Gastroesophageal sphincter (tissue), 4 donors: ENCODE measurements around the gene BSG. TPM values are rescaled to one million over a fixed set of nuclear protein-coding genes. Genes with fewer than 3 reads are reported as not detected.

ENCODE experiments used
- ATAC-seq: fragments of 150-250 bp; one replicate; pipeline ENCODE4 v1.9.1; 2016; ENCODE audit warnings: mild to moderate bottlenecking, moderate library complexity
- H3K27ac ChIP-seq, 4 donors: fragments of 200-600 bp; sonication (generic) in 3 of 4; 1 replicate in 3 of 4; 2 replicates in 1 of 4; pipeline ENCODE4 v1.5.1; 2016 to 2019
- H3K27me3 ChIP-seq: fragments of 200-600 bp; sonication (generic); one replicate; pipeline ENCODE4 v1.5.1; 2019
- H3K36me3 ChIP-seq, 2 donors: fragments of 200-600 bp; sonication (generic); one replicate each; pipeline ENCODE4 v1.5.1; 2019; ENCODE audit warnings: control low read depth in 1 of 2
- H3K4me1 ChIP-seq, 3 donors: fragments of 200-600 bp; sonication (generic); 1 replicate in 2 of 3; 2 replicates in 1 of 3; pipeline ENCODE4 v1.5.1; 2016 to 2019; ENCODE audit warnings: control low read depth in 2 of 3
- H3K4me3 ChIP-seq, 2 donors: fragments of 200-600 bp; sonication (generic); one replicate each; pipeline ENCODE4 v1.5.1; 2019; ENCODE audit warnings: mild to moderate bottlenecking in 1 of 2, moderate library complexity in 1 of 2
- H3K9me3 ChIP-seq, 3 donors: fragments of 200-600 bp; sonication (generic); one replicate each; pipeline ENCODE4 v1.5.1; 2017 to 2019; ENCODE audit warnings: control low read depth in 2 of 3
- CTCF ChIP-seq, 4 experiments: fragments of 200-600 bp in 2 of 4; fragments of 450-650 bp in 2 of 4; sonication (generic) in 1 of 4; IDR thresholded peaks; one replicate each; pipeline ENCODE4 v1.5.1; 2017 to 2019; ENCODE audit warnings: antibody characterized with exemption in 4 of 4, mild to moderate bottlenecking in 2 of 4, moderate library complexity in 2 of 4
- EP300 ChIP-seq: sonication (generic); formaldehyde crosslinking; IDR thresholded peaks from one replicate; pipeline ENCODE4 v1.6.1; 2017; ENCODE audit warnings: antibody characterized with exemption, mild to moderate bottlenecking
- POLR2A ChIP-seq, 2 donors: fragments of 450-650 bp; IDR thresholded peaks; one replicate each; pipeline ENCODE4 v1.6.1; 2017; ENCODE audit warnings: antibody characterized with exemption in 2 of 2, mild to moderate bottlenecking in 2 of 2, moderate library complexity in 1 of 2
- POLR2AphosphoS5 ChIP-seq: sonication (generic); formaldehyde crosslinking; IDR thresholded peaks from one replicate; pipeline ENCODE4 v1.6.1; 2017; ENCODE audit warnings: antibody characterized with exemption
- WGBS, 2 donors: methylation state at CpG; one replicate each; pipeline ENCODE4 v1.1.5; 2018; ENCODE audit warnings: low coverage in 1 of 2; 5-methylcytosine and 5-hydroxymethylcytosine counted together
- total RNA-seq, 4 donors: library from RNA; depleted of rRNA; stranded (reverse); fragments of >200 nt; gene quantifications; one replicate each; pipeline ENCODE4 v1.1.0, GENCODE V29; 2016

BSG gene
- total RNA-seq, 4 donors from 2014 or later, result 347 to 450 (median 384) TPM

- 80 to 85% methylated on average over 1 to 4 of the region's 24 CpGs for WGBS, 2 donors
- ATAC-seq, result no peak
- Histone ChIP-seq H3K4me1 (peaks cover 0 to 17% (median 1%) of the 10 kb centered on the region in 3 donors), H3K4me3 (no peak overlapping the region), H3K36me3 (no peaks in the 10 kb centered on the region), H3K9me3 (peaks cover 0 to 4% (median 0%) of the 10 kb centered on the region in 3 donors), H3K27ac (no peak overlapping the region), H3K27me3 (peaks cover 80% of the 10 kb centered on the region)
- TF ChIP-seq POLR2AphosphoS5 (no peak), POLR2A (IDR thresholded peaks at IDR 0.05) (no peak), CTCF (IDR thresholded peaks at IDR 0.05) (no peak), EP300 (no peak)
Measured at GRCh38 chr19:594265-594870, 22.0 kb downstream of the BSG start.

GRCh38 chr19:595326-596262 lies 23.2 kb downstream of the BSG start:
- Histone ChIP-seq H3K4me1 (peaks cover 0 to 11% (median 0%) of the 10 kb centered on the region in 3 donors), H3K4me3 (no peak overlapping the region), H3K27me3 (peaks cover 73% of the 10 kb centered on the region), H3K9me3 (peaks cover 0 to 3% (median 0%) of the 10 kb centered on the region in 3 donors), H3K36me3 (no peaks in the 10 kb centered on the region), H3K27ac (no peak overlapping the region)
- TF ChIP-seq POLR2A (IDR thresholded peaks at IDR 0.05) (no peak), POLR2AphosphoS5 (no peak), CTCF (IDR thresholded peaks at IDR 0.05) (no peak), EP300 (no peak)
- no peak for ATAC-seq
- 70 to 80% methylated on average over 2 to 19 of the region's 42 CpGs for WGBS, 2 donors

- no peak for ATAC-seq
- Histone ChIP-seq H3K27ac (no peak overlapping the region), H3K9me3 (no peaks in the 10 kb centered on the region), H3K4me3 (no peak overlapping the region), H3K27me3 (peaks cover 66% of the 10 kb centered on the region), H3K36me3 (no peaks in the 10 kb centered on the region), H3K4me1 (peaks cover 0 to 4% (median 0%) of the 10 kb centered on the region in 3 donors)
- WGBS, 2 donors, result no CpG with 5 or more reads among the region's 16 CpGs
- TF ChIP-seq POLR2AphosphoS5, result no peak
- no peak for TF ChIP-seq CTCF (IDR thresholded peaks at IDR 0.05)
Measured at GRCh38 chr19:596263-596655, 23.9 kb downstream of the BSG start.

GRCh38 chr19:597406-598315 lies 25.3 kb downstream of the BSG start:
- no peak overlapping the region for H3K27ac ChIP-seq
- no peak for TF ChIP-seq POLR2A (IDR thresholded peaks at IDR 0.05)
- TF ChIP-seq CTCF (IDR thresholded peaks at IDR 0.05), result no peak
- no peak for TF ChIP-seq EP300
- no peak for TF ChIP-seq POLR2AphosphoS5
- no peak overlapping the region for H3K4me3 ChIP-seq
- peaks cover 52% of the 10 kb centered on the region for H3K27me3 ChIP-seq
- 57 to 75% methylated on average over 6 to 8 of the region's 18 CpGs for WGBS, 2 donors
- H3K36me3 ChIP-seq, result no peaks in the 10 kb centered on the region
- no peak for ATAC-seq
- no peaks in the 10 kb centered on the region for H3K4me1 ChIP-seq
- H3K9me3 ChIP-seq, result no peaks in the 10 kb centered on the region
